ENCODE results near the gene AFAP1. TPM values are rescaled to one million over a fixed set of nuclear protein-coding genes. Genes with fewer than 3 reads are reported as not detected.

The AFAP1 gene, protein sequence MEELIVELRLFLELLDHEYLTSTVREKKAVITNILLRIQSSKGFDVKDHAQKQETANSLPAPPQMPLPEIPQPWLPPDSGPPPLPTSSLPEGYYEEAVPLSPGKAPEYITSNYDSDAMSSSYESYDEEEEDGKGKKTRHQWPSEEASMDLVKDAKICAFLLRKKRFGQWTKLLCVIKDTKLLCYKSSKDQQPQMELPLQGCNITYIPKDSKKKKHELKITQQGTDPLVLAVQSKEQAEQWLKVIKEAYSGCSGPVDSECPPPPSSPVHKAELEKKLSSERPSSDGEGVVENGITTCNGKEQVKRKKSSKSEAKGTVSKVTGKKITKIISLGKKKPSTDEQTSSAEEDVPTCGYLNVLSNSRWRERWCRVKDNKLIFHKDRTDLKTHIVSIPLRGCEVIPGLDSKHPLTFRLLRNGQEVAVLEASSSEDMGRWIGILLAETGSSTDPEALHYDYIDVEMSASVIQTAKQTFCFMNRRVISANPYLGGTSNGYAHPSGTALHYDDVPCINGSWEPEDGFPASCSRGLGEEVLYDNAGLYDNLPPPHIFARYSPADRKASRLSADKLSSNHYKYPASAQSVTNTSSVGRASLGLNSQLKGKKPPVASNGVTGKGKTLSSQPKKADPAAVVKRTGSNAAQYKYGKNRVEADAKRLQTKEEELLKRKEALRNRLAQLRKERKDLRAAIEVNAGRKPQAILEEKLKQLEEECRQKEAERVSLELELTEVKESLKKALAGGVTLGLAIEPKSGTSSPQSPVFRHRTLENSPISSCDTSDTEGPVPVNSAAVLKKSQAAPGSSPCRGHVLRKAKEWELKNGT
- polyA plus RNA-seq (2013): 14.8 and 15.5 TPM in 2 replicates

DNA sequence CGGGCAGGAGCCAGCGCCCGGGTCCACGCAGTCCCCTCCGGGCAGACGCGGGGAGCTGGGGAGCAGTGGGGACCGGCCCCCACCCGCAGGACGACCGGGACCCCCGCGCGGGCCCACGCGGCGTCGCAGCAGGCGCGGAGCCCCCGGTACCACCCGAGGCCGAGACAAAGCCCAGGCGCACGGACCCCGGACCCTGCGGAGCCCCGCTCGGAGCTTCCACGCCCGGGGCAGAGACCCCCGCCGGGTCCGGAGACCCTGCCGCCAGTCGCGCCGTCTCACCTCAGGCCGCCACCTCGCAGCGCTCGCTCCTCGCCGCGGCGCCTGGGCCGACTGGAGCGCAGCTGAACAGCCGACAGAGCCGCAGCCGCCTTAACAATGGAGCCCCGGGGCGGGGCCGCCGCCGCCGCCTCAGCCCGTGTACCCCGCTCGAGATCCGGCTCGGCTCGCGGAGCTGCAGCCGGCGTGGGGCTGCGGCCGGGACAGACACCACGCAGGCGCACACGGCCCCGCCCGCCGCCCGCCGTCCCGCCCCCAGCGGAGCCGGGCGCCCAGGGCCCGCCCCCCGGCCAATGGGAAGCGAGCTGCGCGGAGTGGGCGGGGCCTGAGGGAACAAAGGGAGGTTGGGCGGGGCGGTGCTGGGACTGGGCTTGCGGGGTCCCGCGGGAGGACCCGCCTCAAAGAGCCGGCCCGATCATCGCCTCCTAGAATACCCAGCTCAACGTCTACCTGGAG, at the start of gene AFAP1:
Gene AFAP1, minus strand, starts transcription at position 485 of the 732 bp plus-strand sequence. CDS start 67,783 bp downstream, outside the sequence.
- Histone ChIP-seq H2BK12ac (ENCODE audit: low read length) (peak within 1 kb of the TSS; percentile 96), H3K4me1 (ENCODE audit: control insufficient read depth in 1 of 2, insufficient read depth in 2 of 2, low read length in 2 of 2) (peaks cover 20 to 27% of the 10 kb centered on the region in 2 experiments), H3K4me2 (ENCODE audit: low read length) (peak within 1 kb of the TSS; percentile 83), H2BK5ac (ENCODE audit: low read depth, low read length, poor library complexity) (peak within 1 kb of the TSS; percentile 95), H3K9me3 (ENCODE audit: insufficient read depth, low read depth, low read length) (no peaks in the 10 kb centered on the region), H3K79me2 (ENCODE audit: control insufficient read depth, insufficient read depth, low read length, poor library complexity) (peaks cover 14% of the 10 kb centered on the region), H2AK5ac (ENCODE audit: low read length) (peak within 1 kb of the TSS; percentile 97), H3K27me3 (ENCODE audit: insufficient read depth, low read length) (no peaks in the 10 kb centered on the region), H3K18ac (ENCODE audit: low read length) (peak within 1 kb of the TSS; percentile 97), H3K36me3 (ENCODE audit: control insufficient read depth in 1 of 2, insufficient read depth in 2 of 2, low read length in 2 of 2) (no peaks in the 10 kb centered on the region), H3K23ac (ENCODE audit: low read length) (no peak within 1 kb of the TSS), H3K27ac (ENCODE audit: low read depth, low read length) (peak within 1 kb of the TSS; percentile 79), H3K79me1 (ENCODE audit: low read length) (peaks cover 25% of the 10 kb centered on the region), H3K4me3 (ENCODE audit: low read depth, low read length) (peak within 1 kb of the TSS; percentile 93), H2AFZ (ENCODE audit: insufficient read depth, low read length, poor library complexity) (peak within 1 kb of the TSS; percentile 92), H4K12ac (ENCODE audit: low read depth, low read length) (peak within 1 kb of the TSS; percentile 94), H3K14ac (ENCODE audit: low read length) (peak within 1 kb of the TSS; percentile 100), H3K9ac (ENCODE audit: low read length) (peak within 1 kb of the TSS; percentile 79), H3K4ac (ENCODE audit: low read depth, low read length) (peak within 1 kb of the TSS; percentile 99), H2BK120ac (ENCODE audit: insufficient read depth, low read length, poor library complexity) (peak within 1 kb of the TSS; percentile 97), H4K91ac (ENCODE audit: low read depth, low read length) (peak within 1 kb of the TSS; percentile 98), H4K8ac (ENCODE audit: low read depth, low read length) (peak within 1 kb of the TSS; percentile 98)
- DNase-seq: peak; percentile 85 to 93
- no CpG with 5 or more reads among the region's 96 CpGs for WGBS (ENCODE audit: extremely low coverage, insufficient coverage, insufficient read length)

DNA sequence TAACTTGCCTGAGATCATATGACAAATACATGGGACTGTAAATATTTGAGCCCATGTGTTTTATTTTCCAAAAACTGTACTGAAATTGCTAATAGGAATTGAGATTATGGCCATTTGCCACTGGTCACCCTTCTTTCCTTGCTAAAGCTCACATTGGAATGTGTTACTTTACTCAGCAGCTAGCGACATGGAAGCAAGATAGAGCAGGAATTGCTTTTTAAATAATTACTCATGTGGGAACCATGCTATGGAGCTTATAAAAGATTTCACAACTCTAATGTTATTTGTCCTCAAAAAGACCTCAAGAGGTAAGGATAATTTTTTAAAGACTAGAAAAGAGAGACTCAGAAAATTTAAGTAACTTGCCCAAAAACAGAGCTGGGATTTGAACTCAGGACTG, 48.8 kb upstream of the AFAP1 start:
- Histone ChIP-seq H3K27ac (ENCODE audit: low read depth, low read length) (no peak overlapping the region), H2BK5ac (ENCODE audit: low read depth, low read length, poor library complexity) (no peak overlapping the region), H2AK5ac (ENCODE audit: low read length) (no peak overlapping the region), H4K12ac (ENCODE audit: low read depth, low read length) (no peak overlapping the region), H3K14ac (ENCODE audit: low read length) (no peak overlapping the region), H2BK120ac (ENCODE audit: insufficient read depth, low read length, poor library complexity) (no peak overlapping the region), H3K27me3 (ENCODE audit: insufficient read depth, low read length) (no peaks in the 10 kb centered on the region), H2BK12ac (ENCODE audit: low read length) (no peak overlapping the region), H3K4me2 (ENCODE audit: low read length) (no peak overlapping the region), H3K4me3 (ENCODE audit: low read depth, low read length) (no peak overlapping the region), H3K9ac (ENCODE audit: low read length) (no peak overlapping the region), H3K9me3 (ENCODE audit: insufficient read depth, low read depth, low read length) (no peaks in the 10 kb centered on the region), H3K79me1 (ENCODE audit: low read length) (no peaks in the 10 kb centered on the region), H3K36me3 (ENCODE audit: control insufficient read depth in 1 of 2, insufficient read depth in 2 of 2, low read length in 2 of 2) (no peaks in the 10 kb centered on the region), H4K8ac (ENCODE audit: low read depth, low read length) (no peak overlapping the region), H3K4me1 (ENCODE audit: control insufficient read depth in 1 of 2, insufficient read depth in 2 of 2, low read length in 2 of 2) (no peaks in the 10 kb centered on the region), H3K18ac (ENCODE audit: low read length) (no peak overlapping the region), H3K23ac (ENCODE audit: low read length) (no peak overlapping the region), H3K4ac (ENCODE audit: low read depth, low read length) (no peak overlapping the region), H2AFZ (ENCODE audit: insufficient read depth, low read length, poor library complexity) (no peak overlapping the region), H4K91ac (ENCODE audit: low read depth, low read length) (no peak overlapping the region), H3K79me2 (ENCODE audit: control insufficient read depth, insufficient read depth, low read length, poor library complexity) (no peaks in the 10 kb centered on the region)
- peak in 1 of 2 donors; percentile 33 for DNase-seq
- no CpG with 5 or more reads among the region's 1 CpG for WGBS (ENCODE audit: extremely low coverage, insufficient coverage, insufficient read length)

DNA sequence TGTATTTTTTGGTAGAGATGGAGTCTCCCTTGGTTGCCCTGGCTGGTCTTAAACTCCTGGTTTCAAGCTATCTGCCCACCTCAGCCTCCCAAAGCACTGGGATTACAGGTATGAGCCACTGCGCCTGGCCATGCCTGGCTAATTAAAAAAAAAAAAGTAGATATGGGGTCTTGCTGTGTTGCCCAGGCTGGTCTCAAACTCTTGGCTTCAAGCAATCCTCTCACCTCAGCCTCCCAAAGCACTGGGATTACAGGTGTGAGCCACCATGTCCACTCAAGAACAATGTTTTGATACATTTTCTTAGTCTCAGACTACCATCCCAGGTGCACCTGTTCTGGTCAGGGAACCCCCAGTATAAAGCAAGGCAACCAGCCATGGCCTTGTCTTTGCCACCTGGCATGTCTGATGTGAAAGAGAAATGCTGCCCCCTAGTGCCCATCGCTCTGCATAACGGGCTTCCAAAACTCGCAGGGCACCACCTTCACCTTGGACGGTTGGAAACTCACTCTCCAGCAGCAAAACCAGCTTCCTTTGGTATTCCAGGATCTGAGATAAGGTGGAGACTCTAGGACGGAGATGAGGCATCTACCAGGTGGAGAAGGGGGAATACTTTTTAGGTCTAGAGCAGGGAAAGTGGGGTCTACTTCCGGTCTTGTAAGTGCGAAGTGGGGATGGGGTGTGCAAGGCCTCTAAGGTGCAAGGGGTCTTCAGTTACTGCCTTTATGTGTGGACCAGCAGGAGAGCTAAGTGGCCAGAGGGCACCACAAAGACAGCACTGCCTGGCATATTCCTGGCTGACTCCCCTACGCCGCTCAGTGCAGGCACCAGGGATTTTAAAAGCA, 47.7 kb upstream of the AFAP1 start:
- no peak overlapping the region for H3K9ac ChIP-seq (ENCODE audit: low read length)
- no peaks in the 10 kb centered on the region for H3K27me3 ChIP-seq (ENCODE audit: insufficient read depth, low read length)
- no peak overlapping the region for H3K23ac ChIP-seq (ENCODE audit: low read length)
- DNase-seq: peak; percentile 68 to 91
- no peak overlapping the region for H3K18ac ChIP-seq (ENCODE audit: low read length)
- H3K4me3 ChIP-seq (ENCODE audit: low read depth, low read length): no peak overlapping the region
- no peaks in the 10 kb centered on the region for H3K9me3 ChIP-seq (ENCODE audit: insufficient read depth, low read depth, low read length)
- H3K14ac ChIP-seq (ENCODE audit: low read length): no peak overlapping the region
- H4K8ac ChIP-seq (ENCODE audit: low read depth, low read length): no peak overlapping the region
- H3K4me1 ChIP-seq (ENCODE audit: control insufficient read depth in 1 of 2, insufficient read depth in 2 of 2, low read length in 2 of 2): no peaks in the 10 kb centered on the region
- H2AK5ac ChIP-seq (ENCODE audit: low read length): no peak overlapping the region
- H4K91ac ChIP-seq (ENCODE audit: low read depth, low read length): no peak overlapping the region
- H3K4ac ChIP-seq (ENCODE audit: low read depth, low read length): no peak overlapping the region
- no peak overlapping the region for H3K27ac ChIP-seq (ENCODE audit: low read depth, low read length)
- H3K79me2 ChIP-seq (ENCODE audit: control insufficient read depth, insufficient read depth, low read length, poor library complexity): no peaks in the 10 kb centered on the region
- H2BK5ac ChIP-seq (ENCODE audit: low read depth, low read length, poor library complexity): no peak overlapping the region
- H3K79me1 ChIP-seq (ENCODE audit: low read length): no peaks in the 10 kb centered on the region
- WGBS (ENCODE audit: extremely low coverage, insufficient coverage, insufficient read length): no CpG with 5 or more reads among the region's 10 CpGs
- H2BK120ac ChIP-seq (ENCODE audit: insufficient read depth, low read length, poor library complexity): no peak overlapping the region
- no peak overlapping the region for H2BK12ac ChIP-seq (ENCODE audit: low read length)
- H3K4me2 ChIP-seq (ENCODE audit: low read length): no peak overlapping the region
- no peak overlapping the region for H4K12ac ChIP-seq (ENCODE audit: low read depth, low read length)
- no peak overlapping the region for H2AFZ ChIP-seq (ENCODE audit: insufficient read depth, low read length, poor library complexity)
- H3K36me3 ChIP-seq (ENCODE audit: control insufficient read depth in 1 of 2, insufficient read depth in 2 of 2, low read length in 2 of 2): no peaks in the 10 kb centered on the region
